Measurements from ENCODE around the gene PLBD2.
A peak's percentile ranks its signal among the peaks of the same experiment; 100 is the strongest.

Gene PLBD2

DNA sequence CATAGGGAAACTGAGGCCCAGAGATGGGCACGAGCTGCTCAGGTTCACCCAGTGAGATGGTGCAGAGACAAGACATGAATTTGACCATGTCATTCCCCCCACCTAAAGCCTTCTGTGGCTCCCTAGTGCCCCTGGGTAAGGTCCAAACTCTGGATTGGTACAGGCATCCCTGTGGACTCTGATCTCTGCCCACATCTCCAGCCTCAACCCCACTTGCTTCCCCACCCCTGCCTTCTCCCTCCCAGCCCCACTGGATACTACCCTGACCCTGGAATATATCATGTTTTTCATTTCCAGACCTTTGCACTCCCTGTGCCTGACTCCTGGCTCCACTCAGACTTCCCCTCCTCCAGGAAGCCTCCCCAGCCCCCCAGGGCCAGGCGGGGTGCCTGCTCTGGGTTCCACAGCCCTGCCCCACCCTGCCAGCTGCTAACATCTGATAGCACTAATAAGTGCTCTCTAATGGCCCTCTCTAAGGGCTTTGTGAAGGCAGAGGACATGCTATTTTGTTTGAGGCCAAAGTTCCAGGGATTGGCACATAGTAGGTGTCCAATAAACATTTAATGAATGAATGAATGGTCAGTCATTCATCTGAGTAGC, 62.7 kb downstream of the PLBD2 start:
- Histone ChIP-seq H3K9me2 (replicated peaks; ENCODE audit: low read depth, low read length) (no peaks in the 10 kb centered on the region), H3F3A (ENCODE audit: low read depth) (no peaks in the 10 kb centered on the region), H3K4me3 (ENCODE audit: low read length, poor library complexity, severe bottlenecking) (no peak overlapping the region), H3K9ac (ENCODE audit: low read depth, low read length, poor library complexity, severe bottlenecking) (no peak overlapping the region), H2AFZ (ENCODE audit: low read length) (no peak overlapping the region), H3K9me3 (ENCODE audit: insufficient read depth, low read depth, low read length) (no peaks in the 10 kb centered on the region), H3K27me3 (ENCODE audit: insufficient read depth, low read length, poor library complexity, severe bottlenecking) (no peaks in the 10 kb centered on the region), H3K4me1 (ENCODE audit: insufficient read depth, low read length, poor library complexity, severe bottlenecking) (no peaks in the 10 kb centered on the region), H3K79me2 (ENCODE audit: insufficient read depth, low read length) (no peaks in the 10 kb centered on the region), H4K20me1 (ENCODE audit: insufficient read depth, low read length, poor library complexity, severe bottlenecking) (no peaks in the 10 kb centered on the region), H3K4me2 (ENCODE audit: low read depth, low read length, poor library complexity, severe bottlenecking) (no peak overlapping the region), H3K36me3 (ENCODE audit: insufficient read depth, low read length) (no peaks in the 10 kb centered on the region)
- TF ChIP-seq EZH2phosphoT487 (IDR thresholded peaks at IDR 0.05; ENCODE audit: borderline replicate concordance): no peak

DNA sequence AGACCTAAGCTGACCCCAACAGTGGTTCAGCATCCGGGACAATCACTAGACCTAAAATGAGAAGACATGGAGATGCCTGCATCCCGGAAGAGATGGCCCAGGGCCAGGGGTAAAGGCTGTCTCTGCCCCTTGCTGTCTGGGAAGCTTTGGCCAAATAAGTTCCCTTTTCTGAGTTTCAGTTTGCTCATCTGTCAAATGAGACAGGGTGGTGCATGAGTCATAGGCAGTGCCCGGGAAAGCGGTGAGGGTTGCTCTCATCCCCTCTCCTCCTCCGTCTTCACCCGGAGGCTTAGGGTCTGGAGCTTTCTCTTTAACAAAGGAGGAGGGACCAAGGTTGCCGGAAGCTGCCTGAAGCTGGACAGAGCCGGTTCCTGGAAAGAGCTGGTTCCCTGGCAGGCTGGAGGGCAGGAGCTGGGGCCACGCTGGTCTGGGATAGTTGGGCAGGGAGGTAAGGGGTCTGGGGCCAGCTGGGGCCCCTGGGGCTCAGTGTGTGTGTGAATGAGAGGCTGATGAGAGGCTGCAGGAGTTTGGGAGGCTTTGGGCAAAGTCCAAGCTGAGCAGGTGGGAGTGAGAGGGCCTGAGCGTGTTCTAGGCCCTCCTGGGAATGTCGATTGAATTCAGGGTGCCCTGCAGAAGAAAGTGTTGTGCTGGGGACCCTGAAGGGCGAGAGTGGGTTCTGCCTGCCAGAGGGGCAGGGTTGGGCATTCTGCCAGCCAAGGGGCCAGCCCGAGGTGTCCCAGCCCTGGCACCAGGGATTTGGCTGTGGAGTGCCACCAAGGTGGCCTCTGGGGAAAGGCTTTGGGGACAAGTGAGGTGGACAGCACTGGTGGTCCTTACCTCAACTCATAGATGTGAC, 63.9 kb downstream of the PLBD2 start, which contains the start of gene SDSL:
Gene SDSL (plus strand): TSS at position 351 of the 856 bp plus-strand sequence. CDS start 5,603 bp downstream, outside the sequence.
- Histone ChIP-seq H3K4me1 (ENCODE audit: insufficient read depth, low read length, poor library complexity, severe bottlenecking) (no peaks in the 10 kb centered on the region), H4K20me1 (ENCODE audit: insufficient read depth, low read length, poor library complexity, severe bottlenecking) (no peaks in the 10 kb centered on the region), H3K79me2 (ENCODE audit: insufficient read depth, low read length) (no peaks in the 10 kb centered on the region), H3K4me2 (ENCODE audit: low read depth, low read length, poor library complexity, severe bottlenecking) (peak within 1 kb of the TSS; percentile 67), H3K36me3 (ENCODE audit: insufficient read depth, low read length) (no peaks in the 10 kb centered on the region), H3K9ac (ENCODE audit: low read depth, low read length, poor library complexity, severe bottlenecking) (peak within 1 kb of the TSS; percentile 71), H3F3A (ENCODE audit: low read depth) (no peaks in the 10 kb centered on the region), H2AFZ (ENCODE audit: low read length) (peak within 1 kb of the TSS; percentile 80), H3K9me3 (ENCODE audit: insufficient read depth, low read depth, low read length) (no peaks in the 10 kb centered on the region), H3K9me2 (replicated peaks; ENCODE audit: low read depth, low read length) (no peaks in the 10 kb centered on the region), H3K27me3 (ENCODE audit: insufficient read depth, low read length, poor library complexity, severe bottlenecking) (no peaks in the 10 kb centered on the region), H3K4me3 (ENCODE audit: low read length, poor library complexity, severe bottlenecking) (peak within 1 kb of the TSS; percentile 75)
- no peak for TF ChIP-seq EZH2phosphoT487 (IDR thresholded peaks at IDR 0.05; ENCODE audit: borderline replicate concordance)
- TF ChIP-seq, protein P1, sequence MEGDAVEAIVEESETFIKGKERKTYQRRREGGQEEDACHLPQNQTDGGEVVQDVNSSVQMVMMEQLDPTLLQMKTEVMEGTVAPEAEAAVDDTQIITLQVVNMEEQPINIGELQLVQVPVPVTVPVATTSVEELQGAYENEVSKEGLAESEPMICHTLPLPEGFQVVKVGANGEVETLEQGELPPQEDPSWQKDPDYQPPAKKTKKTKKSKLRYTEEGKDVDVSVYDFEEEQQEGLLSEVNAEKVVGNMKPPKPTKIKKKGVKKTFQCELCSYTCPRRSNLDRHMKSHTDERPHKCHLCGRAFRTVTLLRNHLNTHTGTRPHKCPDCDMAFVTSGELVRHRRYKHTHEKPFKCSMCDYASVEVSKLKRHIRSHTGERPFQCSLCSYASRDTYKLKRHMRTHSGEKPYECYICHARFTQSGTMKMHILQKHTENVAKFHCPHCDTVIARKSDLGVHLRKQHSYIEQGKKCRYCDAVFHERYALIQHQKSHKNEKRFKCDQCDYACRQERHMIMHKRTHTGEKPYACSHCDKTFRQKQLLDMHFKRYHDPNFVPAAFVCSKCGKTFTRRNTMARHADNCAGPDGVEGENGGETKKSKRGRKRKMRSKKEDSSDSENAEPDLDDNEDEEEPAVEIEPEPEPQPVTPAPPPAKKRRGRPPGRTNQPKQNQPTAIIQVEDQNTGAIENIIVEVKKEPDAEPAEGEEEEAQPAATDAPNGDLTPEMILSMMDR (conservative IDR thresholded peaks at IDR 0.05; ENCODE audit: low read length): no peak

DNA sequence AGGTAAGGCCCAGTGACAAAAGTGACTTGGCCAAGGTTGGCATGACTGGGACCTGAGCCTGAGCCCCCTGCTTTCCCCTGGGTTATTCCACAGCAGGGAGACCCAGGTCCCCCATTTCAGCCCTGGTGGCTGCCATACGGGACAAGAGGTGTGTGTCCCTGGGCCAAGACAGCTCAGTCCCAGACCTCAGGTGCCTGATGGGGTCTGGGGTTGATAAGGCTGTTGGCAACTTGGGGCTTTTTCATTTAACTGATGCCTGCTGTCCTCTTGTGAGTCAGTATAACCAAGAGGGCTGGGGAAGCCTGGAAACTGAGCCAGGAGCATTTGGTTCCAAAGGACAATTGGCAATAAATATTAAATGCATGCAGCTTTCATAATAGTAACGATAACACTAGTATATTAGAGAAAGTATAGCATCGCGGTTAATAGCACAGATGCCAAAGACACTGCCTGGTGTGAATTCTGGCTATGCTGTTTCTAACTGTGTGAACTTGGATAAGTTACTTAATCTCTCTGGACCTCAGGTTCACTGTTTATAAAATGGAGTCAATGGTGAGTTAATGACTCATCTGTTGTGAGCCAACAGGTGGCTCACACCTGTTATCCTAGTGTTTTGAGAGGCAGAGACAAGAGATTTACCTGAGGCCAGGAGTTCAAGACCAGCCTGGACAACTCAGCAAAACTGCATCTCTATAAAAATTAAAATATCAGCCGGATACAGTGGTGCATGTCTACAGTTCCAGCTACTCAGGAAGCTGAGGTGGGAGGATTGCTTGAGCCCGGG, 64.7 kb downstream of the PLBD2 start:
- Histone ChIP-seq H3K9me2 (replicated peaks; ENCODE audit: low read depth, low read length) (no peaks in the 10 kb centered on the region), H3K27me3 (ENCODE audit: insufficient read depth, low read length, poor library complexity, severe bottlenecking) (no peaks in the 10 kb centered on the region), H4K20me1 (ENCODE audit: insufficient read depth, low read length, poor library complexity, severe bottlenecking) (no peaks in the 10 kb centered on the region), H2AFZ (ENCODE audit: low read length) (no peak overlapping the region), H3K4me2 (ENCODE audit: low read depth, low read length, poor library complexity, severe bottlenecking) (peak overlapping the region; percentile 67), H3K9ac (ENCODE audit: low read depth, low read length, poor library complexity, severe bottlenecking) (peak overlapping the region; percentile 71), H3K79me2 (ENCODE audit: insufficient read depth, low read length) (no peaks in the 10 kb centered on the region), H3K4me1 (ENCODE audit: insufficient read depth, low read length, poor library complexity, severe bottlenecking) (no peaks in the 10 kb centered on the region), H3K36me3 (ENCODE audit: insufficient read depth, low read length) (no peaks in the 10 kb centered on the region), H3K4me3 (ENCODE audit: low read length, poor library complexity, severe bottlenecking) (peak overlapping the region; percentile 75), H3F3A (ENCODE audit: low read depth) (no peaks in the 10 kb centered on the region), H3K9me3 (ENCODE audit: insufficient read depth, low read depth, low read length) (no peaks in the 10 kb centered on the region)
- TF ChIP-seq EZH2phosphoT487 (IDR thresholded peaks at IDR 0.05; ENCODE audit: borderline replicate concordance): no peak
- TF ChIP-seq, protein P1 (conservative IDR thresholded peaks at IDR 0.05; ENCODE audit: low read length): no peak

Measured in Loucy (cell line).